OCI-LY7 (cell line): ENCODE results near the gene HTR2A. TPM values are rescaled to one million over a fixed set of nuclear protein-coding genes. Genes with fewer than 3 reads are reported as not detected.

ENCODE experiments used
- BruUV-seq: library from RNA; stranded (reverse); fragments of 400-500 nt; replicated peaks from 2 replicates; lab custom pipeline; 2021; lab: Mats Ljungman, UMichigan
- CTCF ChIA-PET: fragments of 300-600 bp; sonication (Branson Sonifier 250); formaldehyde crosslinking; loops from one replicate; lab custom pipeline; 2022; ENCODE audit warnings: antibody characterized with exemption; ENCODE audit not compliant: unreplicated experiment; lab: Charles Lee
- POLR2A ChIA-PET: fragments of 300-600 bp; sonication (Branson Sonifier 250); formaldehyde crosslinking; loops from one replicate; lab custom pipeline; 2022; ENCODE audit warnings: antibody characterized with exemption; lab: Charles Lee
- DNase-seq: peaks from one replicate; pipeline ENCODE4 v3.0.0-alpha.2; 2015; ENCODE audit warnings: low spot score
- H2AFZ ChIP-seq: fragments of 200-600 bp; sonication (generic), shearing (Covaris generic); 2 replicates; pipeline ENCODE4 v1.6.1; 2014; ENCODE audit warnings: mild to moderate bottlenecking, antibody characterized with exemption, low read length, moderate library complexity
- H3K27ac ChIP-seq: fragments of 200-600 bp; sonication (generic); 2 replicates; pipeline ENCODE4 v1.5.1; 2014; ENCODE audit warnings: mixed run types, low read depth, mild to moderate bottlenecking, moderate library complexity, low read length, inconsistent platforms; ENCODE audit not compliant: poor library complexity, severe bottlenecking
- H3K36me3 ChIP-seq: fragments of 200-600 bp; sonication (generic); 2 replicates; pipeline ENCODE4 v1.6.1; 2014; ENCODE audit warnings: mild to moderate bottlenecking, antibody characterized with exemption, low read length, moderate library complexity, mixed read lengths; ENCODE audit not compliant: insufficient read depth
- H3K4me1 ChIP-seq: fragments of 200-600 bp; sonication (generic); 2 replicates; pipeline ENCODE4 v1.5.1; 2014; ENCODE audit warnings: mild to moderate bottlenecking, low read length; ENCODE audit not compliant: insufficient read depth, poor library complexity, severe bottlenecking
- H3K4me2 ChIP-seq: fragments of 200-600 bp; sonication (generic); 2 replicates; pipeline ENCODE4 v1.6.1; 2014; ENCODE audit warnings: mild to moderate bottlenecking, low read length
- H3K4me3 ChIP-seq: fragments of 200-600 bp; sonication (generic); 2 replicates; pipeline ENCODE4 v1.5.1; 2014; ENCODE audit warnings: mild to moderate bottlenecking, low read depth, low read length; ENCODE audit not compliant: poor library complexity, severe bottlenecking
- H3K79me2 ChIP-seq: fragments of 200-600 bp; sonication (generic); 2 replicates; pipeline ENCODE4 v1.6.1; 2016; ENCODE audit warnings: low read depth, mild to moderate bottlenecking, low read length, moderate library complexity, mixed read lengths; ENCODE audit not compliant: insufficient read depth
- H3K9me2 ChIP-seq: fragments of 200-600 bp; sonication (generic); 2 replicates; pipeline ENCODE4 v1.6.1; 2016; ENCODE audit warnings: mild to moderate bottlenecking, low read length, mixed read lengths; ENCODE audit not compliant: insufficient read depth
- H3K9me3 ChIP-seq: fragments of 200-600 bp; sonication (generic); 2 replicates; pipeline ENCODE4 v1.6.1; 2014; ENCODE audit warnings: mild to moderate bottlenecking, mixed run types, low read length, mixed read lengths
- H4K20me1 ChIP-seq: fragments of 200-600 bp; sonication (generic); 2 replicates; pipeline ENCODE4 v1.6.1; 2014; ENCODE audit warnings: mild to moderate bottlenecking, antibody characterized with exemption, low read length, moderate library complexity, mixed read lengths; ENCODE audit not compliant: insufficient read depth
- CTCF ChIP-seq: fragments of 200-600 bp; sonication (generic); conservative IDR thresholded peaks from 2 replicates; pipeline ENCODE4 v1.5.1; 2014; ENCODE audit warnings: mild to moderate bottlenecking, antibody characterized with exemption, low read length, moderate library complexity, mixed read lengths
- EZH2phosphoT487 ChIP-seq: fragments of 200-600 bp; sonication (generic); IDR thresholded peaks from 2 replicates; pipeline ENCODE4 v1.6.1; 2018; ENCODE audit warnings: low read depth, borderline replicate concordance, mild to moderate bottlenecking, mixed run types, antibody characterized with exemption, low read length, moderate library complexity, mixed read lengths
- intact Hi-C: fragments of 100-400 bp; cut with micrococcal nuclease; formaldehyde crosslinking; loops from one replicate; pipeline ENCODE4 v1.10.0; 2022; ENCODE audit not compliant: unreplicated experiment
- total RNA-seq, 2 experiments: library from RNA; depleted of rRNA in 1 of 2; stranded (reverse); fragments of >200 nt in 1 of 2; shearing (Covaris generic) in 1 of 2; gene quantifications; 2 replicates each; pipeline ENCODE4 v1.2.3, GENCODE V29; 2014 to 2022

The HTR2A gene
- total RNA-seq, 2 experiments from 2014 or later = not detected

GRCh38 chr13:46858163-46858562 is 38.7 kb downstream of the HTR2A start:
- Histone ChIP-seq H3K27ac (no peak overlapping the region), H3K4me3 (no peak overlapping the region), H3K9me3 (no peaks in the 10 kb centered on the region), H3K4me1 (no peaks in the 10 kb centered on the region), H4K20me1 (no peaks in the 10 kb centered on the region), H3K9me2 (no peaks in the 10 kb centered on the region), H3K79me2 (no peaks in the 10 kb centered on the region), H3K4me2 (no peak overlapping the region), H2AFZ (no peak overlapping the region), H3K36me3 (no peaks in the 10 kb centered on the region)
- ChIA-PET CTCF (no interaction called here), POLR2A (interaction anchor here (0.5 kb wide), 1 partner anchor 369 kb away, joined by 3 read pairs; no protein-coding TSS in a partner anchor)
- no TSS peak for BruUV-seq
- no peak for TF ChIP-seq CTCF
- no peak for TF ChIP-seq EZH2phosphoT487
- no peak for DNase-seq
- intact Hi-C loops = no loop called here

DNA sequence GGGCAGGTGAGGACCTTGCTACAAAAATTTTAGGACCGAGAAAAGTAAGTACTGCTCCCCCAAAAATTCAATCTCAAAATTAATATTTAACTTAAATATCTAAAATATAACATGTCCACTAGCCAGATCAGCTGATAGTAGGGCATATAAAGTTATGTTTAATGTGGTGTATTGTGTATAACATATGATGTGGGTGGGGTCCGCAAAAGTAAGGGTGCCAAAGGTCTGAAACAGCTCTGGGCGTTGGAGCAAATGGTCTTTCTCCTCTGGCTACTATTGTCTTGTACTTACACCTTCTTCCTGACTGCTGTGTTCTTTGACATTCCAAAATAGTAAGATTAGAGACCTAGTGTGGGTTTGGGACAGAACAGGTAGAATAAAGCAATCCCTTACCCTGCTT is 41.2 kb downstream of the HTR2A start:
- DNase-seq = no peak
- H3K9me3 ChIP-seq = no peaks in the 10 kb centered on the region
- H3K79me2 ChIP-seq = no peaks in the 10 kb centered on the region
- no peak overlapping the region for H3K4me3 ChIP-seq
- H3K9me2 ChIP-seq = no peaks in the 10 kb centered on the region
- H3K4me1 ChIP-seq = no peaks in the 10 kb centered on the region
- intact Hi-C loops = no loop called here
- no peaks in the 10 kb centered on the region for H4K20me1 ChIP-seq
- CTCF ChIA-PET = no interaction called here
- no peak overlapping the region for H3K4me2 ChIP-seq
- no peaks in the 10 kb centered on the region for H3K36me3 ChIP-seq
- no peak overlapping the region for H3K27ac ChIP-seq
- H2AFZ ChIP-seq = no peak overlapping the region
- no TSS peak for BruUV-seq
- TF ChIP-seq EZH2phosphoT487 (no peak), CTCF (no peak)
- POLR2A ChIA-PET = no interaction called here

- CTCF ChIA-PET = no interaction called here
- POLR2A ChIA-PET = no interaction called here
- Histone ChIP-seq H3K4me2 (no peak overlapping the region), H3K9me2 (no peaks in the 10 kb centered on the region), H3K9me3 (no peaks in the 10 kb centered on the region), H2AFZ (no peak overlapping the region), H3K4me3 (no peak overlapping the region), H3K27ac (no peak overlapping the region), H3K79me2 (no peaks in the 10 kb centered on the region), H3K36me3 (no peaks in the 10 kb centered on the region), H4K20me1 (no peaks in the 10 kb centered on the region), H3K4me1 (no peaks in the 10 kb centered on the region)
- no peak for DNase-seq
- no TSS peak for BruUV-seq
- TF ChIP-seq CTCF (no peak), EZH2phosphoT487 (no peak)
- intact Hi-C loops = no loop called here
These were observed 41.7 kb downstream of the HTR2A start for GRCh38 chr13:46855166-46855565.
